Body of pancreas (tissue), 4 donors: ENCODE data around the gene BAG1.

ENCODE experiments used
- CTCF ChIP-seq, 7 experiments: fragments of 450-650 bp in 4 of 7; fragments of 200-600 bp in 3 of 7; sonication (generic) in 3 of 7; IDR thresholded peaks; one replicate each; pipeline ENCODE4 v1.5.1; 2016 to 2019; ENCODE audit warnings: antibody characterized with exemption in 7 of 7
- POLR2A ChIP-seq, 3 donors: fragments of 450-650 bp; IDR thresholded peaks; one replicate each; pipeline ENCODE4 v1.6.1; 2016; ENCODE audit warnings: antibody characterized with exemption in 3 of 3, mild to moderate bottlenecking in 2 of 3

GRCh38 chr9:33300546-33300945 is 36.0 kb upstream of the BAG1 start:
- no peak for TF ChIP-seq POLR2A (IDR thresholded peaks at IDR 0.05)
- TF ChIP-seq CTCF (IDR thresholded peaks at IDR 0.05): no peak
